CD4-positive, alpha-beta T cell treated with Interleukin-15 for 1 hour (primary cell): ENCODE results near the gene MOB2.

ENCODE experiments used
- DNase-seq: peaks from one replicate; pipeline ENCODE4 v3.0.0-alpha.2; 2020

The MOB2 gene

GRCh38 chr11:1455763-1456060, 30.9 kb downstream of the MOB2 start:
- DNase-seq: no peak

- DNase-seq: no peak
Observed at GRCh38 chr11:1455032-1455762, 31.4 kb downstream of the MOB2 start.

- DNase-seq: no peak
Observed at GRCh38 chr11:1454576-1454975, 32.0 kb downstream of the MOB2 start.

GRCh38 chr11:1453611-1454034, 33.0 kb downstream of the MOB2 start:
- no peak for DNase-seq

GRCh38 chr11:1452744-1453143, 33.8 kb downstream of the MOB2 start:
- DNase-seq: no peak

- no peak for DNase-seq
Observed at GRCh38 chr11:1451781-1452470, 34.7 kb downstream of the MOB2 start.

- no peak for DNase-seq
Observed at GRCh38 chr11:1450949-1451710, 35.4 kb downstream of the MOB2 start.

- no peak for DNase-seq
Observed at GRCh38 chr11:1450344-1450875, 36.2 kb downstream of the MOB2 start.

GRCh38 chr11:1449490-1450243, 36.9 kb downstream of the MOB2 start:
- DNase-seq: no peak

GRCh38 chr11:1448882-1449281, 37.7 kb downstream of the MOB2 start:
- DNase-seq: no peak

GRCh38 chr11:1447845-1448825, 38.4 kb downstream of the MOB2 start:
- DNase-seq: no peak

GRCh38 chr11:1446623-1447022, 40.0 kb downstream of the MOB2 start:
- DNase-seq: no peak

- no peak for DNase-seq
Observed at GRCh38 chr11:1445741-1446445, 40.7 kb downstream of the MOB2 start.

- DNase-seq: no peak
Observed at GRCh38 chr11:1444823-1445422, 41.7 kb downstream of the MOB2 start.

GRCh38 chr11:1444321-1444720, 42.3 kb downstream of the MOB2 start:
- no peak for DNase-seq

GRCh38 chr11:1443737-1444136, 42.8 kb downstream of the MOB2 start:
- no peak for DNase-seq

- no peak for DNase-seq
Observed at GRCh38 chr11:1442807-1443366, 43.7 kb downstream of the MOB2 start.

- no peak for DNase-seq
Observed at GRCh38 chr11:1442163-1442562, 44.4 kb downstream of the MOB2 start.

- no peak for DNase-seq
Observed at GRCh38 chr11:1440496-1440895, 46.1 kb downstream of the MOB2 start.

GRCh38 chr11:1440066-1440465, 46.5 kb downstream of the MOB2 start:
- DNase-seq: no peak
